MM.1S (cell line): ENCODE results near the gene CREB5.

Source experiments
- EZH2 ChIP-seq: fragments of 300-600 bp; sonication (generic); optimal IDR thresholded peaks from 2 replicates; pipeline ENCODE3; 2017; ENCODE audit warnings: low read depth, mild to moderate bottlenecking, antibody characterized with exemption, low read length, mixed read lengths
- TF ChIP-seq, protein P1 (sequence below): fragments of 300-600 bp; sonication (generic); IDR thresholded peaks from 2 replicates; pipeline ENCODE4 v1.5.1; 2016; ENCODE audit warnings: antibody characterized with exemption, low read length, mixed read lengths

DNA sequence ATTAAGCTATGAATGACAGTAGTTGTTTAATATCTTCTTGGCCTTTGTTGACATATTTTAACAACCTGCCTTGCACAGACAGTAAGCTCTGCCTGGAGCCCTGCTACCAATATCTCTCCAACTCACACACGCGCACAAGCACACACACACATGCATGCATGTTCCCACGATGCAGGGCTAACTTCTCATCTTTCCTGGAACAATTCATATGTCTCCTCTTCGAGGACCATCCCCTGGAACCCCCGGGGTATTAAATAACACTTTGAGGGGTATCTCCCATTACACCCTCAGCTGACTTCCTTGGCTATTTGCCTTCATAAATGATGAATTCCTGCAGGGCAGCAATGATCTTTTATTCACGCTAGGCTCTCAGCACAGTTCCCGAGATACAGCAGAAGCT is 287.8 kb downstream of the CREB5 start:
- TF ChIP-seq, protein P1, sequence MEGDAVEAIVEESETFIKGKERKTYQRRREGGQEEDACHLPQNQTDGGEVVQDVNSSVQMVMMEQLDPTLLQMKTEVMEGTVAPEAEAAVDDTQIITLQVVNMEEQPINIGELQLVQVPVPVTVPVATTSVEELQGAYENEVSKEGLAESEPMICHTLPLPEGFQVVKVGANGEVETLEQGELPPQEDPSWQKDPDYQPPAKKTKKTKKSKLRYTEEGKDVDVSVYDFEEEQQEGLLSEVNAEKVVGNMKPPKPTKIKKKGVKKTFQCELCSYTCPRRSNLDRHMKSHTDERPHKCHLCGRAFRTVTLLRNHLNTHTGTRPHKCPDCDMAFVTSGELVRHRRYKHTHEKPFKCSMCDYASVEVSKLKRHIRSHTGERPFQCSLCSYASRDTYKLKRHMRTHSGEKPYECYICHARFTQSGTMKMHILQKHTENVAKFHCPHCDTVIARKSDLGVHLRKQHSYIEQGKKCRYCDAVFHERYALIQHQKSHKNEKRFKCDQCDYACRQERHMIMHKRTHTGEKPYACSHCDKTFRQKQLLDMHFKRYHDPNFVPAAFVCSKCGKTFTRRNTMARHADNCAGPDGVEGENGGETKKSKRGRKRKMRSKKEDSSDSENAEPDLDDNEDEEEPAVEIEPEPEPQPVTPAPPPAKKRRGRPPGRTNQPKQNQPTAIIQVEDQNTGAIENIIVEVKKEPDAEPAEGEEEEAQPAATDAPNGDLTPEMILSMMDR: no peak
- no peak for TF ChIP-seq EZH2
